Liver (tissue), 9 donors: ENCODE results near the gene MSI2. TPM values are rescaled to one million over a fixed set of nuclear protein-coding genes. Genes with fewer than 3 reads are reported as not detected.

Experiments used
- DNase-seq: peaks from one replicate; pipeline ENCODE4 v3.0.0-alpha.2; 2017; ENCODE audit warnings: low spot score
- H3K27ac ChIP-seq, 2 donors: one replicate each; pipeline ENCODE4 v1.7.0; 2013; ENCODE audit warnings: inconsistent platforms in 2 of 2, low read length in 2 of 2, control low read depth in 1 of 2, low read depth in 1 of 2, mild to moderate bottlenecking in 1 of 2
- H3K27me3 ChIP-seq, 4 donors: one replicate each; pipeline versions ENCODE4 v1.6.1 to v1.7.0; 2013; ENCODE audit warnings: low read length in 3 of 4, inconsistent platforms in 1 of 4, mild to moderate bottlenecking in 1 of 4, moderate library complexity in 1 of 4; ENCODE audit not compliant: control insufficient read depth in 4 of 4, insufficient read depth in 4 of 4
- H3K36me3 ChIP-seq, 4 donors: one replicate each; pipeline versions ENCODE4 v1.6.1 to v1.7.0; 2013; ENCODE audit warnings: low read length in 3 of 4, mild to moderate bottlenecking in 3 of 4, low read depth in 1 of 4, moderate library complexity in 1 of 4; ENCODE audit not compliant: control insufficient read depth in 4 of 4, insufficient read depth in 3 of 4
- H3K4me1 ChIP-seq, 4 donors: one replicate each; pipeline versions ENCODE4 v1.6.1 to v1.7.0; 2013; ENCODE audit warnings: low read length in 3 of 4, mild to moderate bottlenecking in 3 of 4, moderate library complexity in 1 of 4; ENCODE audit not compliant: control insufficient read depth in 4 of 4, insufficient read depth in 4 of 4
- H3K4me3 ChIP-seq, 3 donors: one replicate each; pipeline versions ENCODE4 v1.6.1 to v1.7.0; 2013; ENCODE audit warnings: low read length in 3 of 3, control low read depth in 1 of 3, low read depth in 1 of 3, mild to moderate bottlenecking in 1 of 3
- H3K9ac ChIP-seq, 2 donors: one replicate each; pipeline ENCODE4 v1.7.0; 2013; ENCODE audit warnings: low read length in 2 of 2, mild to moderate bottlenecking in 2 of 2, moderate library complexity in 2 of 2, control low read depth in 1 of 2, low read depth in 1 of 2
- H3K9me3 ChIP-seq, 4 donors: one replicate each; pipeline versions ENCODE4 v1.6.1 to v1.7.0; 2013; ENCODE audit warnings: low read length in 3 of 4; ENCODE audit not compliant: control insufficient read depth in 4 of 4
- EGR1 ChIP-seq, 2 donors: IDR thresholded peaks; 2 replicates each; pipeline ENCODE4 v1.6.1; 2016 to 2018; ENCODE audit warnings: antibody characterized with exemption in 2 of 2, low read depth in 2 of 2
- FOXA1 ChIP-seq: IDR thresholded peaks from 2 replicates; pipeline ENCODE4 v1.6.1; 2016; ENCODE audit warnings: antibody characterized with exemption
- FOXA2 ChIP-seq: IDR thresholded peaks from 2 replicates; pipeline ENCODE4 v1.6.1; 2016; ENCODE audit warnings: antibody characterized with exemption
- HNF4A ChIP-seq, 2 donors: conservative IDR thresholded peaks; 2 replicates each; pipeline ENCODE4 v1.6.1; 2016; ENCODE audit warnings: antibody characterized with exemption in 2 of 2, mild to moderate bottlenecking in 2 of 2
- JUND ChIP-seq, 2 donors: IDR thresholded peaks; 2 replicates each; pipeline ENCODE4 v1.6.1; 2016; ENCODE audit warnings: antibody characterized with exemption in 2 of 2
- RAD21 ChIP-seq, 2 donors: IDR thresholded peaks; 2 replicates each; pipeline ENCODE4 v1.6.1; 2016; ENCODE audit warnings: antibody characterized with exemption in 2 of 2, mild to moderate bottlenecking in 2 of 2
- RXRA ChIP-seq, 2 donors: IDR thresholded peaks; 2 replicates each; pipeline ENCODE4 v1.6.1; 2017 to 2018; ENCODE audit warnings: antibody characterized with exemption in 2 of 2, mild to moderate bottlenecking in 1 of 2
- SP1 ChIP-seq: IDR thresholded peaks from 2 replicates; pipeline ENCODE4 v1.6.1; 2018; ENCODE audit warnings: antibody characterized with exemption, mild to moderate bottlenecking
- TAF1 ChIP-seq: conservative IDR thresholded peaks from 2 replicates; pipeline ENCODE4 v1.6.1; 2016; ENCODE audit warnings: antibody characterized with exemption, mild to moderate bottlenecking
- YY1 ChIP-seq: IDR thresholded peaks from 2 replicates; pipeline ENCODE4 v1.6.1; 2016; ENCODE audit warnings: antibody characterized with exemption, mild to moderate bottlenecking
- WGBS: extraction: QIAGEN DNeasy Blood & Tissue Kit; methylation state at CpG from one replicate; pipeline ENCODE4 v1.1.7; 2013; 5-methylcytosine and 5-hydroxymethylcytosine counted together
- polyA plus RNA-seq, 2 donors: library from polyadenylated mRNA; stranded (reverse) in 1 of 2; unstranded in 1 of 2; fragments of 200-250 nt in 1 of 2; fragments of >200 nt in 1 of 2; fragmentation: Nextera tagmentation in 1 of 2; extraction: Ambion mirVana in 1 of 2; gene quantifications; one replicate each; pipeline versions ENCODE4 v1.2.1 to v1.2.3, GENCODE V29; 2013 to 2015
- total RNA-seq, 2 donors: library from RNA; depleted of rRNA; stranded (reverse); fragments of >200 nt; gene quantifications; one replicate each; pipeline ENCODE4 v1.2.3, GENCODE V29; 2014
- TF ChIP-seq, protein P1 (sequence below): IDR thresholded peaks from 2 replicates; pipeline ENCODE4 v1.6.1; 2016; ENCODE audit warnings: antibody characterized with exemption
- TF ChIP-seq, protein P2 (sequence below): IDR thresholded peaks from 2 replicates; pipeline ENCODE4 v1.6.1; 2016; ENCODE audit warnings: antibody characterized with exemption, mild to moderate bottlenecking
- TF ChIP-seq, protein P3 (sequence below): fragments of 150-350 bp; IDR thresholded peaks from 2 replicates; pipeline ENCODE4 v1.5.1; 2017; ENCODE audit warnings: improper control_type of control experiment, low read depth, low read length; ENCODE audit not compliant: missing input control
- TF ChIP-seq, protein P4 (sequence below): IDR thresholded peaks from 2 replicates; pipeline ENCODE4 v1.6.1; 2016; ENCODE audit warnings: antibody characterized with exemption
- TF ChIP-seq, protein P5 (sequence below): IDR thresholded peaks from 2 replicates; pipeline ENCODE4 v1.6.1; 2016; ENCODE audit warnings: antibody characterized with exemption
- donor health status: healthy.
- donor health status: healthy.
- donor health status: healthy.
- donor health status: healthy.
- donor health status: healthy.

Gene MSI2
- total and polyA plus RNA-seq, 4 donors: 5.7 to 15.6 (median 9.2) TPM

DNA sequence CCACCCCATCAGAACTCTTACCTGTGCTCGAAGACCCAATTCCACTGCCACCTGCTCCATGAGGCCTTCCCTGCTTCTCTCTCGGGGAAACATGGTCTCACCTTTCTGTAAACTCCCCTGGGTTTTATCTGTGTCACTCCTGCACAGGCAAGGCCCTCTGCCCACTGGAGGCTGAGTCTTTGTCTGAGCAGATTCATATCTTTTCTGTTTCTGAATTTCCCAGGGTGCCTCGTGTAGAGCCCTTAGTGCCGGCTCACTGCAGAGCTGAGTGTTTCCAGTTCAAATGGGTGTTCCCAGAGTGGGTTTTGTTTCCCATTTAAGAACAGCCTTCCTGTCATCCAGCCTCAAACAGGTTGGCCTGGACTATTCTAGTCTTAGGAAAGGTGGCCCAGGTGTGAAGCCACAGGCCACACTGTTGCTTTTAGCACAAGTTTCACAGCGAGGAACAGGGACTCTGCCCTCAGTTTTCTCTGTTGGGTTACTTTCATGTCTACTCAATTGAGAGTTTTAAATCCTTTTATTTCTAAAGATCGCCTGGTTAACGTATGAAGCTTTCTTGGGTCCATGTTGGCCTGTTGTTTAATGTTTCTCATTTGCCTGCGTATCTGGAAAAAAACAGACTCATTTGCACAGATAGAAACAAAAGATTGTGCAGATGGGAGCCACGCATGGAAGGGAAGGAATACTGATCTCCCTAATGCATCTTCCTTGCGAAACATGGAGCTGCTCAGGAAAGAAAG is 228.7 kb downstream of the MSI2 start:
- TF ChIP-seq, protein P1, sequence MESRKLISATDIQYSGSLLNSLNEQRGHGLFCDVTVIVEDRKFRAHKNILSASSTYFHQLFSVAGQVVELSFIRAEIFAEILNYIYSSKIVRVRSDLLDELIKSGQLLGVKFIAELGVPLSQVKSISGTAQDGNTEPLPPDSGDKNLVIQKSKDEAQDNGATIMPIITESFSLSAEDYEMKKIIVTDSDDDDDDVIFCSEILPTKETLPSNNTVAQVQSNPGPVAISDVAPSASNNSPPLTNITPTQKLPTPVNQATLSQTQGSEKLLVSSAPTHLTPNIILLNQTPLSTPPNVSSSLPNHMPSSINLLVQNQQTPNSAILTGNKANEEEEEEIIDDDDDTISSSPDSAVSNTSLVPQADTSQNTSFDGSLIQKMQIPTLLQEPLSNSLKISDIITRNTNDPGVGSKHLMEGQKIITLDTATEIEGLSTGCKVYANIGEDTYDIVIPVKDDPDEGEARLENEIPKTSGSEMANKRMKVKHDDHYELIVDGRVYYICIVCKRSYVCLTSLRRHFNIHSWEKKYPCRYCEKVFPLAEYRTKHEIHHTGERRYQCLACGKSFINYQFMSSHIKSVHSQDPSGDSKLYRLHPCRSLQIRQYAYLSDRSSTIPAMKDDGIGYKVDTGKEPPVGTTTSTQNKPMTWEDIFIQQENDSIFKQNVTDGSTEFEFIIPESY: no peak
- no peak for TF ChIP-seq HNF4A (conservative IDR thresholded peaks at IDR 0.05)
- TF ChIP-seq RXRA (IDR thresholded peaks at IDR 0.05): no peak
- TF ChIP-seq, protein P2, sequence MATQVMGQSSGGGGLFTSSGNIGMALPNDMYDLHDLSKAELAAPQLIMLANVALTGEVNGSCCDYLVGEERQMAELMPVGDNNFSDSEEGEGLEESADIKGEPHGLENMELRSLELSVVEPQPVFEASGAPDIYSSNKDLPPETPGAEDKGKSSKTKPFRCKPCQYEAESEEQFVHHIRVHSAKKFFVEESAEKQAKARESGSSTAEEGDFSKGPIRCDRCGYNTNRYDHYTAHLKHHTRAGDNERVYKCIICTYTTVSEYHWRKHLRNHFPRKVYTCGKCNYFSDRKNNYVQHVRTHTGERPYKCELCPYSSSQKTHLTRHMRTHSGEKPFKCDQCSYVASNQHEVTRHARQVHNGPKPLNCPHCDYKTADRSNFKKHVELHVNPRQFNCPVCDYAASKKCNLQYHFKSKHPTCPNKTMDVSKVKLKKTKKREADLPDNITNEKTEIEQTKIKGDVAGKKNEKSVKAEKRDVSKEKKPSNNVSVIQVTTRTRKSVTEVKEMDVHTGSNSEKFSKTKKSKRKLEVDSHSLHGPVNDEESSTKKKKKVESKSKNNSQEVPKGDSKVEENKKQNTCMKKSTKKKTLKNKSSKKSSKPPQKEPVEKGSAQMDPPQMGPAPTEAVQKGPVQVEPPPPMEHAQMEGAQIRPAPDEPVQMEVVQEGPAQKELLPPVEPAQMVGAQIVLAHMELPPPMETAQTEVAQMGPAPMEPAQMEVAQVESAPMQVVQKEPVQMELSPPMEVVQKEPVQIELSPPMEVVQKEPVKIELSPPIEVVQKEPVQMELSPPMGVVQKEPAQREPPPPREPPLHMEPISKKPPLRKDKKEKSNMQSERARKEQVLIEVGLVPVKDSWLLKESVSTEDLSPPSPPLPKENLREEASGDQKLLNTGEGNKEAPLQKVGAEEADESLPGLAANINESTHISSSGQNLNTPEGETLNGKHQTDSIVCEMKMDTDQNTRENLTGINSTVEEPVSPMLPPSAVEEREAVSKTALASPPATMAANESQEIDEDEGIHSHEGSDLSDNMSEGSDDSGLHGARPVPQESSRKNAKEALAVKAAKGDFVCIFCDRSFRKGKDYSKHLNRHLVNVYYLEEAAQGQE: no peak
- TF ChIP-seq EGR1 (IDR thresholded peaks at IDR 0.05; ENCODE audit: low read depth in 2 of 2): no peak
- no peak for TF ChIP-seq FOXA2
- no peak for TF ChIP-seq JUND (IDR thresholded peaks at IDR 0.05)
- TF ChIP-seq YY1: no peak
- TF ChIP-seq, protein P3, sequence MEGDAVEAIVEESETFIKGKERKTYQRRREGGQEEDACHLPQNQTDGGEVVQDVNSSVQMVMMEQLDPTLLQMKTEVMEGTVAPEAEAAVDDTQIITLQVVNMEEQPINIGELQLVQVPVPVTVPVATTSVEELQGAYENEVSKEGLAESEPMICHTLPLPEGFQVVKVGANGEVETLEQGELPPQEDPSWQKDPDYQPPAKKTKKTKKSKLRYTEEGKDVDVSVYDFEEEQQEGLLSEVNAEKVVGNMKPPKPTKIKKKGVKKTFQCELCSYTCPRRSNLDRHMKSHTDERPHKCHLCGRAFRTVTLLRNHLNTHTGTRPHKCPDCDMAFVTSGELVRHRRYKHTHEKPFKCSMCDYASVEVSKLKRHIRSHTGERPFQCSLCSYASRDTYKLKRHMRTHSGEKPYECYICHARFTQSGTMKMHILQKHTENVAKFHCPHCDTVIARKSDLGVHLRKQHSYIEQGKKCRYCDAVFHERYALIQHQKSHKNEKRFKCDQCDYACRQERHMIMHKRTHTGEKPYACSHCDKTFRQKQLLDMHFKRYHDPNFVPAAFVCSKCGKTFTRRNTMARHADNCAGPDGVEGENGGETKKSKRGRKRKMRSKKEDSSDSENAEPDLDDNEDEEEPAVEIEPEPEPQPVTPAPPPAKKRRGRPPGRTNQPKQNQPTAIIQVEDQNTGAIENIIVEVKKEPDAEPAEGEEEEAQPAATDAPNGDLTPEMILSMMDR: no peak
- no peak for TF ChIP-seq FOXA1
- no peak for TF ChIP-seq TAF1
- no peak for TF ChIP-seq RAD21 (IDR thresholded peaks at IDR 0.05)
- no peak for TF ChIP-seq SP1
- no peaks in the 10 kb centered on the region for H3K9me3 ChIP-seq
- 95% methylated on average over 10 of the region's 10 CpGs for WGBS
- no peak overlapping the region for H3K27ac ChIP-seq
- H3K9ac ChIP-seq: no peak overlapping the region
- no peaks in the 10 kb centered on the region for H3K4me1 ChIP-seq
- H3K27me3 ChIP-seq: no peaks in the 10 kb centered on the region
- H3K36me3 ChIP-seq: no peaks in the 10 kb centered on the region
- H3K4me3 ChIP-seq: no peak overlapping the region
- DNase-seq: no peak

DNA sequence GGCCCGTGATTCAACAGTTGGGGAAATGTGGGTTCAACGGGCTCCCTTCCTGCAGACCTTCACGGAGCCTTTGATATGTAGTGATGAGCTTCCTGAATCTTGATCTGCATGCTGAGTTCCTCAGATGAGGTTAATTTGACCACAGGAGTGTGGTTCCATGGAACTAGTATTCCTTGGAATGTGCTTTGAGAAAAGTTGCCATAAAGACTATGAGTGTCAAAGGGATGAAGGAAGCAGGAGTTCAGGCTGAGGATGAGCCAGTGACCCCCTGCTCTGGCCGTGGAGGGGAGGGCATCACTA is 229.2 kb downstream of the MSI2 start:
- H3K4me3 ChIP-seq: no peak overlapping the region
- no peaks in the 10 kb centered on the region for H3K27me3 ChIP-seq
- no peak for DNase-seq
- H3K9ac ChIP-seq: no peak overlapping the region
- H3K36me3 ChIP-seq: no peaks in the 10 kb centered on the region
- WGBS: 81% methylated on average over 4 of the region's 4 CpGs
- TF ChIP-seq, protein P4, sequence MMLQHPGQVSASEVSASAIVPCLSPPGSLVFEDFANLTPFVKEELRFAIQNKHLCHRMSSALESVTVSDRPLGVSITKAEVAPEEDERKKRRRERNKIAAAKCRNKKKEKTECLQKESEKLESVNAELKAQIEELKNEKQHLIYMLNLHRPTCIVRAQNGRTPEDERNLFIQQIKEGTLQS: no peak
- no peak for TF ChIP-seq YY1
- TF ChIP-seq TAF1: no peak
- no peak for TF ChIP-seq EGR1 (IDR thresholded peaks at IDR 0.05; ENCODE audit: low read depth in 2 of 2)
- TF ChIP-seq, protein P1: no peak
- TF ChIP-seq, protein P2: no peak
- TF ChIP-seq RXRA (IDR thresholded peaks at IDR 0.05): no peak
- TF ChIP-seq, protein P5, sequence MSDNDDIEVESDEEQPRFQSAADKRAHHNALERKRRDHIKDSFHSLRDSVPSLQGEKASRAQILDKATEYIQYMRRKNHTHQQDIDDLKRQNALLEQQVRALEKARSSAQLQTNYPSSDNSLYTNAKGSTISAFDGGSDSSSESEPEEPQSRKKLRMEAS: no peak
- no peak for TF ChIP-seq FOXA2
- no peak for TF ChIP-seq FOXA1
- no peaks in the 10 kb centered on the region for H3K4me1 ChIP-seq
- H3K9me3 ChIP-seq: no peaks in the 10 kb centered on the region
- H3K27ac ChIP-seq: no peak overlapping the region
